ENCODE data around the gene AHI1. TPM values are rescaled to one million over a fixed set of nuclear protein-coding genes. Genes with fewer than 3 reads are reported as not detected.
A peak's percentile ranks its signal among the peaks of the same experiment; 100 is the strongest.
"Not testable (repeated sequence)": the region's sequence is repeated elsewhere in the genome, so short reads cannot be mapped to it uniquely, and the experiment has no call there.

The AHI1 gene
- total and polyA plus RNA-seq, 12 donors = 4.1 to 19.8 (median 11.9) TPM

DNA sequence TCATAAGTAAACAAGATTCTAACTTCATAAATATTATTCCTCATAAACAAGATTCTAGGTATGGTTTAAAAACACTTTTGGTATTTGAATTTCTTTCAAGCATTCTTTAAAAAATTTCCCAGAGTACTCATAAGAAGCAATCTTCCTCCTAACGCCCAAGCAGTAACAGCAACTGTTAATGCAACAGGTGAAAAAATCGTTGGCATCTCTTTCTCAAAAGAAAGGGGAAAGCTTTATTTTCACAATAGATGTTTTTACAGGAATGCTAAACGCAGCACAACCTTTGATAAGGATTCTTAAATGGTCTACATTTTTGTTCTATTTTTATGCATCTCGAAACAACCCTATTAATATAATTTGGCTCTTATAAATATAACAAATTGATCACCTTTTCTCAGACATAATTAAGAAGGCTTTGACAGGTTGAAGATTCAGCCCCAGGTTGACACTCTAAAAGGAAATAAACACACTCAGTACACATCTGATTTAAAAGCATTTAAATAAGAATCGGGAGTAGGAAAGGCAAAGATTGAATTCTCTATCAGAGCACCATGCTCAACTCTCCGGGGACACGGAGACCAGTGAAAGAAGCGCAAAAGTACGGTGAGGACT lies 634 bp downstream of the AHI1 start:
- H3K27me3 ChIP-seq = no peaks in the 10 kb centered on the region
- 1 to 2% methylated on average over 9 of the region's 9 CpGs for WGBS, 2 donors
- ATAC-seq = no peak
- no peak for DNase-seq
- no peak for TF ChIP-seq CTCF (IDR thresholded peaks at IDR 0.05)
- H3K4me3 ChIP-seq = peak overlapping the region; percentile 60 to 98 (median 80)
- intact Hi-C loops (cut with DNase I) = loop anchor here in 3 of 10 donors (2.0 to 10.0 kb wide), 3 partner anchors 790 to 798 kb away; partner anchors contain the start of gene BCLAF1 (in 2 of the 3)
- no peaks in the 10 kb centered on the region for H3K9me3 ChIP-seq
- H3K4me1 ChIP-seq = peaks cover 0 to 24% (median 15%) of the 10 kb centered on the region in 9 donors
- H3K27ac ChIP-seq = peak overlapping the region; percentile 83 to 98 (median 92)
- H3K36me3 ChIP-seq = peaks cover 0 to 15% (median 0%) of the 10 kb centered on the region in 9 donors

DNA sequence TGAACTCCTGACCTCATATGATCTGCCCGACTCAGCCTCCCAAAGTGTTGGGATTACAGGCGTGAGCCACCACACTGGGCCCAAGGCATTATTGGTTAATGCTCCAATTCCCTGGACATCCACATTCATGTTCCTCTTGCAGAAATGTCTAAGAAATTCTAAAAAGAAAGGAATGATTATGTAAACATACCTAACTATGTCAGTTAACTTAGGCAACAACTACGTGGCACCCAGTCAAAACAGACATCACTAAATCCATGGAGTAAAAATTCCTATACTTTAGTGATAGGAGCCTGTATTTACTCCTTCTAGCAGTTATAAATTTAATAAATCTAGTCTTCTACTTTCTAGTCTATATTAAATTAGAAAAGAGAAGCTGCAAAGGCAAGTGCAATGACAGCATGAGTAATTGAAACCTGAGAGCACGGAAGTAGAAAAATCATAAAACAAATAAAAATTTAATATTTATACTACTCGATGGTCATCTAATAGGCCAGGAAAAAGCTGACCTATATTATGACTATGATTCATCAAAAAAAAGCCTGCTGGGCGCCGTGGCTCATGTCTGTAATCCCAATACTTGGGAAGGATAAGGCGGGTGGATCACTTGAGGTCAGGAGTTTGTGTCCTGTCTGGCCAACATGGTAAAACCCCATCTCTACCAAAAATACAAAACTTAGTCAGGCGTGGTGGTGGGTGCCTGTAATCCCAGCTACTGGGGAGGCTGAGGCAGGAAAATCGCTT lies 4.2 kb downstream of the AHI1 start:
- 97 to 98% methylated on average over 10 of the region's 10 CpGs for WGBS, 2 donors

DNA sequence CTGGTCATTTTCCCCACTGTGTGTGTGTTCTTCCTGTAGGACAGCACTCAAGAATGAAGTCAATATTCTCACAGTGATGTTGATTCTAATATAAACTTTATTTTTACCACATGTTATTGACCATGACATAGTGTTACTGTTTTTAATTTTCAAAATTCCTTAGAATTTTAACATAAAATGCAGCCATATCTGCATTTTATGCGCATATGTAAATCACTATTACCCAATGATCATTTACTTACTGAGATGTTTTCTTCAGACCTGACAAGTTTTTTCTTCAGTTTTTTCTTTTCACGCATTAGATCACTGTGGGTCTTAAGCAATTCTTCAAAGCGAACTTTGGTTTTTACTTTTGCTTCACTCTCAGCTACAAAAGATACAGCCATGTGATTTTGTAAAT lies 7.2 kb downstream of the AHI1 start:
- Histone ChIP-seq H3K9me3 (no peaks in the 10 kb centered on the region), H3K36me3 (peaks cover 0 to 80% (median 37%) of the 10 kb centered on the region in 9 donors), H3K4me1 (no peaks in the 10 kb centered on the region), H3K4me3 (no peak overlapping the region), H3K27ac (no peak overlapping the region), H3K27me3 (no peaks in the 10 kb centered on the region)
- no peak for TF ChIP-seq CTCF (IDR thresholded peaks at IDR 0.05)
- DNase-seq (no peak), ATAC-seq (no peak)
- intact Hi-C loops (cut with DNase I) = loop anchor here in 1 of 10 donors (10.0 kb wide), 1 partner anchor 804 kb away; no protein-coding TSS in a partner anchor
- WGBS, 2 donors = 93 to 97% methylated on average over 3 of the region's 3 CpGs

More for the DNA sequence above, 4.2 kb downstream of the AHI1 start:
- ATAC-seq (no peak), DNase-seq (no peak)
- Histone ChIP-seq H3K27me3 (no peaks in the 10 kb centered on the region), H3K4me3 (no peak overlapping the region), H3K36me3 (peaks cover 0 to 50% (median 18%) of the 10 kb centered on the region in 9 donors), H3K27ac (no peak overlapping the region), H3K4me1 (peaks cover 0 to 15% (median 9%) of the 10 kb centered on the region in 9 donors), H3K9me3 (no peaks in the 10 kb centered on the region)
- TF ChIP-seq CTCF (IDR thresholded peaks at IDR 0.05) = no peak
- intact Hi-C loops (cut with DNase I) = loop anchor here in 1 of 10 donors (10.0 kb wide), 1 partner anchor 801 kb away; no protein-coding TSS in a partner anchor

DNA sequence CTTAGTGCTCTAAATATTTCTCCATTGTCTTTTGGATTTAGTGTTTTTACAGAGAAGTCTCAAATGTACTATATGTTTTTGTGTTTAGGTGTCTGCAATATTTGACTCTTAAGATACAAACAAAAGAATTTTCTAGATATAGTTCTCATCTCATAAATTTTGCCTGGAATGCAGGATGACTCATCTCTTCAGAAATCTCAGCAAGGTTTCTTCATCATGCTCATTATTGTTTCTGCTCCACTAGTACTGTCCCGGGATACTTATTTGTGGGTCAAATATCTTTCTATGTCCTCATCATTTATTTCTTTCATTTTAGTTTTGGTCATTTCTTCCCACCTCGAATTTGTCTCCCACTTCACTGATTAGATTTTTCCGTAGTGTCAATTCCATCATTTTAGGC lies 9.5 kb downstream of the AHI1 start:
- Histone ChIP-seq H3K4me1 (no peaks in the 10 kb centered on the region), H3K9me3 (peaks cover 0 to 18% (median 4%) of the 10 kb centered on the region in 11 donors), H3K4me3 (no peak overlapping the region), H3K36me3 (peaks cover 0 to 96% (median 50%) of the 10 kb centered on the region in 9 donors), H3K27ac (no peak overlapping the region), H3K27me3 (no peaks in the 10 kb centered on the region)
- WGBS, 2 donors = 87 to 92% methylated on average over 3 of the region's 3 CpGs
- ATAC-seq (no peak), DNase-seq (no peak)
- no peak for TF ChIP-seq CTCF (IDR thresholded peaks at IDR 0.05)
- intact Hi-C loops (cut with DNase I) = no loop called here

DNA sequence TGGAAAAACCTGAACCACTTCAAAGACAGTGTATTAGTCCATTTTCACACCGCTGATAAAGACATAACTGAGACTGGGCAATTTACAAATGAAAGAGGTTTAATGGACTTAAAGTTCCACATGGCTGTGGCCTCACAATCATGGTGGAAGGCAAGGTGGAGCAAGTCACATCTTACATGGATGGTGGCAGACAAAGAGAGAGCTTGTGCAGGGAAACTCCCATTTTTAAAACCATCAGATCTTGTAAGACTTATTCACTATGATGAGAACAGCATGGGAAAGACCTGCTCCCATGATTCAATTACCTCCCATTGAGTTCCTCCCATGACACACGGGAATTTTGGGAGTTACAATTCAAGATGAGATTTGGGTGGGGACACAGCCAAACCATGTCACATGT lies 13.6 kb downstream of the AHI1 start:
- intact Hi-C loops (cut with DNase I); ATAC-seq; H3K4me1 ChIP-seq; DNase-seq; H3K27me3 ChIP-seq; H3K27ac ChIP-seq; H3K4me3 ChIP-seq: not testable (repeated sequence)
- Histone ChIP-seq H3K9me3 (peaks cover 0 to 56% (median 25%) of the 10 kb centered on the region in 11 donors), H3K36me3 (peaks cover 0 to 100% (median 44%) of the 10 kb centered on the region in 9 donors)
- WGBS, 2 donors = 97 to 98% methylated on average over 2 of the region's 2 CpGs
